ENCODE measurements around the gene FBXO46. TPM values are rescaled to one million over a fixed set of nuclear protein-coding genes. Genes with fewer than 3 reads are reported as not detected.
A peak's percentile ranks its signal among the peaks of the same experiment; 100 is the strongest.

The FBXO46 gene
- total and polyA plus RNA-seq, 2 of the 13 experiments (the other 11 are each of a cell fraction or from before 2014, with no cell fraction given) = 6.2 to 6.4 TPM

- TF ChIP-seq, protein P1, sequence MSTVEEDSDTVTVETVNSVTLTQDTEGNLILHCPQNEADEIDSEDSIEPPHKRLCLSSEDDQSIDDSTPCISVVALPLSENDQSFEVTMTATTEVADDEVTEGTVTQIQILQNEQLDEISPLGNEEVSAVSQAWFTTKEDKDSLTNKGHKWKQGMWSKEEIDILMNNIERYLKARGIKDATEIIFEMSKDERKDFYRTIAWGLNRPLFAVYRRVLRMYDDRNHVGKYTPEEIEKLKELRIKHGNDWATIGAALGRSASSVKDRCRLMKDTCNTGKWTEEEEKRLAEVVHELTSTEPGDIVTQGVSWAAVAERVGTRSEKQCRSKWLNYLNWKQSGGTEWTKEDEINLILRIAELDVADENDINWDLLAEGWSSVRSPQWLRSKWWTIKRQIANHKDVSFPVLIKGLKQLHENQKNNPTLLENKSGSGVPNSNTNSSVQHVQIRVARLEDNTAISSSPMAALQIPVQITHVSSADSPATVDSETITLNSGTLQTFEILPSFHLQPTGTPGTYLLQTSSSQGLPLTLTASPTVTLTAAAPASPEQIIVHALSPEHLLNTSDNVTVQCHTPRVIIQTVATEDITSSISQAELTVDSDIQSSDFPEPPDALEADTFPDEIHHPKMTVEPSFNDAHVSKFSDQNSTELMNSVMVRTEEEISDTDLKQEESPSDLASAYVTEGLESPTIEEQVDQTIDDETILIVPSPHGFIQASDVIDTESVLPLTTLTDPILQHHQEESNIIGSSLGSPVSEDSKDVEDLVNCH (CRISPR knock-in tag; IDR thresholded peaks at IDR 0.05) = no peak
- TF ChIP-seq, protein P2, sequence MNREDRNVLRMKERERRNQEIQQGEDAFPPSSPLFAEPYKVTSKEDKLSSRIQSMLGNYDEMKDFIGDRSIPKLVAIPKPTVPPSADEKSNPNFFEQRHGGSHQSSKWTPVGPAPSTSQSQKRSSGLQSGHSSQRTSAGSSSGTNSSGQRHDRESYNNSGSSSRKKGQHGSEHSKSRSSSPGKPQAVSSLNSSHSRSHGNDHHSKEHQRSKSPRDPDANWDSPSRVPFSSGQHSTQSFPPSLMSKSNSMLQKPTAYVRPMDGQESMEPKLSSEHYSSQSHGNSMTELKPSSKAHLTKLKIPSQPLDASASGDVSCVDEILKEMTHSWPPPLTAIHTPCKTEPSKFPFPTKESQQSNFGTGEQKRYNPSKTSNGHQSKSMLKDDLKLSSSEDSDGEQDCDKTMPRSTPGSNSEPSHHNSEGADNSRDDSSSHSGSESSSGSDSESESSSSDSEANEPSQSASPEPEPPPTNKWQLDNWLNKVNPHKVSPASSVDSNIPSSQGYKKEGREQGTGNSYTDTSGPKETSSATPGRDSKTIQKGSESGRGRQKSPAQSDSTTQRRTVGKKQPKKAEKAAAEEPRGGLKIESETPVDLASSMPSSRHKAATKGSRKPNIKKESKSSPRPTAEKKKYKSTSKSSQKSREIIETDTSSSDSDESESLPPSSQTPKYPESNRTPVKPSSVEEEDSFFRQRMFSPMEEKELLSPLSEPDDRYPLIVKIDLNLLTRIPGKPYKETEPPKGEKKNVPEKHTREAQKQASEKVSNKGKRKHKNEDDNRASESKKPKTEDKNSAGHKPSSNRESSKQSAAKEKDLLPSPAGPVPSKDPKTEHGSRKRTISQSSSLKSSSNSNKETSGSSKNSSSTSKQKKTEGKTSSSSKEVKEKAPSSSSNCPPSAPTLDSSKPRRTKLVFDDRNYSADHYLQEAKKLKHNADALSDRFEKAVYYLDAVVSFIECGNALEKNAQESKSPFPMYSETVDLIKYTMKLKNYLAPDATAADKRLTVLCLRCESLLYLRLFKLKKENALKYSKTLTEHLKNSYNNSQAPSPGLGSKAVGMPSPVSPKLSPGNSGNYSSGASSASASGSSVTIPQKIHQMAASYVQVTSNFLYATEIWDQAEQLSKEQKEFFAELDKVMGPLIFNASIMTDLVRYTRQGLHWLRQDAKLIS (CRISPR knock-in tag; IDR thresholded peaks at IDR 0.05) = 0 out of 2 replicates have a peak, but pooled peaks have one; percentile 67
- TF ChIP-seq ZBTB20 (CRISPR knock-in tag; IDR thresholded peaks at IDR 0.05; ENCODE audit: borderline replicate concordance, low read depth) (peak; percentile 45; the same call in 1 of the 2 replicates), SALL1 (CRISPR knock-in tag; IDR thresholded peaks at IDR 0.05) (peak; percentile 75; the same call in 1 of the 2 replicates), ZNF790 (CRISPR knock-in tag; IDR thresholded peaks at IDR 0.05; ENCODE audit: borderline replicate concordance) (no peak; the same call in 1 of the 2 replicates), ZSCAN21 (CRISPR knock-in tag; IDR thresholded peaks at IDR 0.05; ENCODE audit: borderline replicate concordance) (peak; percentile 55; the same call in 1 of the 2 replicates), ZFP36L1 (CRISPR knock-in tag; IDR thresholded peaks at IDR 0.05) (no peak), ZNF772 (CRISPR knock-in tag; IDR thresholded peaks at IDR 0.05) (peak; percentile 80; the same call in 1 of the 2 replicates), ZNF570 (CRISPR knock-in tag; IDR thresholded peaks at IDR 0.05; ENCODE audit: borderline replicate concordance) (no peak), BORCS8-MEF2B (CRISPR knock-in tag; IDR thresholded peaks at IDR 0.05) (no peak; the same call in 1 of the 2 replicates), HIVEP1 (CRISPR knock-in tag; IDR thresholded peaks at IDR 0.05) (peak; percentile 97)
- TF ChIP-seq, protein P3, sequence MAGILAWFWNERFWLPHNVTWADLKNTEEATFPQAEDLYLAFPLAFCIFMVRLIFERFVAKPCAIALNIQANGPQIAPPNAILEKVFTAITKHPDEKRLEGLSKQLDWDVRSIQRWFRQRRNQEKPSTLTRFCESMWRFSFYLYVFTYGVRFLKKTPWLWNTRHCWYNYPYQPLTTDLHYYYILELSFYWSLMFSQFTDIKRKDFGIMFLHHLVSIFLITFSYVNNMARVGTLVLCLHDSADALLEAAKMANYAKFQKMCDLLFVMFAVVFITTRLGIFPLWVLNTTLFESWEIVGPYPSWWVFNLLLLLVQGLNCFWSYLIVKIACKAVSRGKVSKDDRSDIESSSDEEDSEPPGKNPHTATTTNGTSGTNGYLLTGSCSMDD (CRISPR knock-in tag; IDR thresholded peaks at IDR 0.05) = no peak
- TF ChIP-seq, protein P4, sequence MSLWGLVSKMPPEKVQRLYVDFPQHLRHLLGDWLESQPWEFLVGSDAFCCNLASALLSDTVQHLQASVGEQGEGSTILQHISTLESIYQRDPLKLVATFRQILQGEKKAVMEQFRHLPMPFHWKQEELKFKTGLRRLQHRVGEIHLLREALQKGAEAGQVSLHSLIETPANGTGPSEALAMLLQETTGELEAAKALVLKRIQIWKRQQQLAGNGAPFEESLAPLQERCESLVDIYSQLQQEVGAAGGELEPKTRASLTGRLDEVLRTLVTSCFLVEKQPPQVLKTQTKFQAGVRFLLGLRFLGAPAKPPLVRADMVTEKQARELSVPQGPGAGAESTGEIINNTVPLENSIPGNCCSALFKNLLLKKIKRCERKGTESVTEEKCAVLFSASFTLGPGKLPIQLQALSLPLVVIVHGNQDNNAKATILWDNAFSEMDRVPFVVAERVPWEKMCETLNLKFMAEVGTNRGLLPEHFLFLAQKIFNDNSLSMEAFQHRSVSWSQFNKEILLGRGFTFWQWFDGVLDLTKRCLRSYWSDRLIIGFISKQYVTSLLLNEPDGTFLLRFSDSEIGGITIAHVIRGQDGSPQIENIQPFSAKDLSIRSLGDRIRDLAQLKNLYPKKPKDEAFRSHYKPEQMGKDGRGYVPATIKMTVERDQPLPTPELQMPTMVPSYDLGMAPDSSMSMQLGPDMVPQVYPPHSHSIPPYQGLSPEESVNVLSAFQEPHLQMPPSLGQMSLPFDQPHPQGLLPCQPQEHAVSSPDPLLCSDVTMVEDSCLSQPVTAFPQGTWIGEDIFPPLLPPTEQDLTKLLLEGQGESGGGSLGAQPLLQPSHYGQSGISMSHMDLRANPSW (CRISPR knock-in tag; IDR thresholded peaks at IDR 0.05; ENCODE audit: borderline replicate concordance) = no peak; the same call in 1 of the 2 replicates
- TF ChIP-seq, protein P5, sequence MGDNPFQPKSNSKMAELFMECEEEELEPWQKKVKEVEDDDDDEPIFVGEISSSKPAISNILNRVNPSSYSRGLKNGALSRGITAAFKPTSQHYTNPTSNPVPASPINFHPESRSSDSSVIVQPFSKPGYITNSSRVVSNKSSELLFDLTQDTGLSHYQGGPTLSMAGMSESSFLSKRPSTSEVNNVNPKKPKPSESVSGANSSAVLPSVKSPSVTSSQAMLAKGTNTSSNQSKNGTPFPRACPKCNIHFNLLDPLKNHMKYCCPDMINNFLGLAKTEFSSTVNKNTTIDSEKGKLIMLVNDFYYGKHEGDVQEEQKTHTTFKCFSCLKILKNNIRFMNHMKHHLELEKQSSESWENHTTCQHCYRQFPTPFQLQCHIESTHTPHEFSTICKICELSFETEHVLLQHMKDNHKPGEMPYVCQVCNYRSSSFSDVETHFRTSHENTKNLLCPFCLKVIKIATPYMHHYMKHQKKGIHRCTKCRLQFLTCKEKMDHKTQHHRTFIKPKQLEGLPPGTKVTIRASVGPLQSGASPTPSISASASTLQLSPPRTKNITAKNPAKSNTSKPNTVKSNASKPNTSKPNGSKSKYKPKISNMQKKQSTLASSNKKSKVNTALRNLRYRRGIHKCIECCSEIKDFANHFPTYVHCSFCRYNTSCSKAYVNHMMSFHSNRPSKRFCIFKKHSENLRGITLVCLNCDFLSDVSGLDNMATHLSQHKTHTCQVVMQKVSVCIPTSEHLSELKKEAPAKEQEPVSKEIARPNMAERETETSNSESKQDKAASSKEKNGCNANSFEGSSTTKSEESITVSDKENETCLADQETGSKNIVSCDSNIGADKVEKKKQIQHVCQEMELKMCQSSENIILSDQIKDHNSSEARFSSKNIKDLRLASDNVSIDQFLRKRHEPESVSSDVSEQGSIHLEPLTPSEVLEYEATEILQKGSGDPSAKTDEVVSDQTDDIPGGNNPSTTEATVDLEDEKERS (CRISPR knock-in tag; IDR thresholded peaks at IDR 0.05) = no peak
Observed at GRCh38 chr19:45768984-45769782, 38.5 kb upstream of the FBXO46 start, which contains the start of gene SIX5 (continued).
